Upper lobe of left lung (tissue), 6 donors: Measurements from ENCODE around the gene UBE2K. TPM values are rescaled to one million over a fixed set of nuclear protein-coding genes. Genes with fewer than 3 reads are reported as not detected.
"Not testable (repeated sequence)": the region's sequence is repeated elsewhere in the genome, so short reads cannot be mapped to it uniquely, and the experiment has no call there.

Experiments used
- ATAC-seq, 2 donors: fragments of 200-7000 bp; cut with Tn5 transposase; one replicate each; pipeline ENCODE4 v1.9.1; 2022; ENCODE audit warnings: mild to moderate bottlenecking in 2 of 2, moderate library complexity in 2 of 2; ENCODE audit not compliant: low FRiP score in 2 of 2
- DNase-seq, 2 donors: peaks; one replicate each; pipeline ENCODE4 v3.0.0-alpha.2; 2019 to 2020
- H3K27ac ChIP-seq, 4 donors: fragments of 200-600 bp; sonication (generic); one replicate each; pipeline ENCODE4 v1.5.1; 2016 to 2019
- H3K27me3 ChIP-seq, 4 donors: fragments of 200-600 bp; sonication (generic); one replicate each; pipeline ENCODE4 v1.5.1; 2017 to 2019
- H3K36me3 ChIP-seq, 4 donors: fragments of 200-600 bp; sonication (generic); one replicate each; pipeline ENCODE4 v1.5.1; 2016 to 2019
- H3K4me1 ChIP-seq, 4 donors: fragments of 200-600 bp; sonication (generic); one replicate each; pipeline ENCODE4 v1.5.1; 2018 to 2019
- H3K4me3 ChIP-seq, 4 donors: fragments of 200-600 bp; sonication (generic); one replicate each; pipeline ENCODE4 v1.5.1; 2017 to 2019; ENCODE audit warnings: mild to moderate bottlenecking in 2 of 4, moderate library complexity in 1 of 4
- H3K9me3 ChIP-seq, 4 donors: fragments of 200-600 bp; sonication (generic); one replicate each; pipeline ENCODE4 v1.5.1; 2018 to 2019
- EP300 ChIP-seq, 4 donors: sonication (generic); formaldehyde crosslinking; IDR thresholded peaks; one replicate each; pipeline ENCODE4 v1.5.1; 2017; ENCODE audit warnings: antibody characterized with exemption in 4 of 4, control low read depth in 2 of 4
- POLR2A ChIP-seq, 4 donors: fragments of 450-650 bp; IDR thresholded peaks; one replicate each; pipeline ENCODE4 v1.5.1; 2016 to 2017; ENCODE audit warnings: antibody characterized with exemption in 4 of 4, mild to moderate bottlenecking in 2 of 4
- POLR2AphosphoS5 ChIP-seq, 2 donors: sonication (generic); formaldehyde crosslinking; IDR thresholded peaks; one replicate each; pipeline ENCODE4 v1.5.1; 2017; ENCODE audit warnings: antibody characterized with exemption in 2 of 2
- WGBS, 2 donors: methylation state at CpG; one replicate each; pipeline ENCODE4 v1.1.5; 2017 to 2018; 5-methylcytosine and 5-hydroxymethylcytosine counted together
- total RNA-seq, 6 donors: library from RNA; depleted of rRNA in 4 of 6; stranded (reverse); fragments of >200 nt in 4 of 6; gene quantifications; one replicate each; pipeline versions ENCODE4 v1.1.0 to v1.2.1, GENCODE V29; 2016 to 2021
- TF ChIP-seq, protein P1 (sequence below), 6 experiments: fragments of 450-650 bp in 4 of 6; fragments of 200-600 bp in 2 of 6; sonication (generic) in 2 of 6; IDR thresholded peaks; one replicate each; pipeline ENCODE4 v1.5.1; 2016 to 2019; ENCODE audit warnings: antibody characterized with exemption in 6 of 6
- donor health status: DM: no; HTN: no; CAD: no; lungs with moderate emphysema.
- donor health status: DM: no; HTN: yes; CAD: no; lungs with severe emphysema.

Gene UBE2K
- total RNA-seq, 6 donors from 2014 or later: 22.3 to 57.4 (median 34.4) TPM

DNA sequence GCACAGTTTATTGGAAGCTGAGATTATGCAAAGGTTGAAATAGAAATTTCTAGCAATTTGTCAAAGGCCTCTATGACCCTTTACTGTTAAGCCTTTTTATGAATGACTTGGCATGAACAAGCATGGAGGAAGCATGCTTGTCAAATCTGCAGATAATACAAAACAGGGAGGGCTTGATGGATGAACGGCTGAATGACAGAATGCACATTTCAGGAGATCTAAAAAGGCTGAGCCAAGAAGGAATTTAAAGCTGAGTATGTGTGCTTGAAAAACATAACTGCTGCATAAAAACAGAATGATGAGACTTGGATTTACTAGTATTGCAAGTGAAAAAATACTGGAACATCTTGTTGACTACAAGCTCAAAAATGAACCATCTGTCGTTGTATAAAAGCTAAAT is 29.0 kb upstream of the UBE2K start:
- H3K27me3 ChIP-seq: no peaks in the 10 kb centered on the region
- ATAC-seq (no peak), DNase-seq (no peak)
- H3K27ac ChIP-seq: no peak overlapping the region
- WGBS, 2 donors: 45 to 77% methylated on average over 2 of the region's 2 CpGs
- no peaks in the 10 kb centered on the region for H3K4me1 ChIP-seq
- H3K36me3 ChIP-seq: no peaks in the 10 kb centered on the region
- TF ChIP-seq, protein P1, sequence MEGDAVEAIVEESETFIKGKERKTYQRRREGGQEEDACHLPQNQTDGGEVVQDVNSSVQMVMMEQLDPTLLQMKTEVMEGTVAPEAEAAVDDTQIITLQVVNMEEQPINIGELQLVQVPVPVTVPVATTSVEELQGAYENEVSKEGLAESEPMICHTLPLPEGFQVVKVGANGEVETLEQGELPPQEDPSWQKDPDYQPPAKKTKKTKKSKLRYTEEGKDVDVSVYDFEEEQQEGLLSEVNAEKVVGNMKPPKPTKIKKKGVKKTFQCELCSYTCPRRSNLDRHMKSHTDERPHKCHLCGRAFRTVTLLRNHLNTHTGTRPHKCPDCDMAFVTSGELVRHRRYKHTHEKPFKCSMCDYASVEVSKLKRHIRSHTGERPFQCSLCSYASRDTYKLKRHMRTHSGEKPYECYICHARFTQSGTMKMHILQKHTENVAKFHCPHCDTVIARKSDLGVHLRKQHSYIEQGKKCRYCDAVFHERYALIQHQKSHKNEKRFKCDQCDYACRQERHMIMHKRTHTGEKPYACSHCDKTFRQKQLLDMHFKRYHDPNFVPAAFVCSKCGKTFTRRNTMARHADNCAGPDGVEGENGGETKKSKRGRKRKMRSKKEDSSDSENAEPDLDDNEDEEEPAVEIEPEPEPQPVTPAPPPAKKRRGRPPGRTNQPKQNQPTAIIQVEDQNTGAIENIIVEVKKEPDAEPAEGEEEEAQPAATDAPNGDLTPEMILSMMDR (IDR thresholded peaks at IDR 0.05): no peak
- TF ChIP-seq POLR2A (IDR thresholded peaks at IDR 0.05): no peak
- TF ChIP-seq POLR2AphosphoS5 (IDR thresholded peaks at IDR 0.05): no peak
- no peak for TF ChIP-seq EP300 (IDR thresholded peaks at IDR 0.05)
- no peak overlapping the region for H3K4me3 ChIP-seq
- H3K9me3 ChIP-seq: no peaks in the 10 kb centered on the region

DNA sequence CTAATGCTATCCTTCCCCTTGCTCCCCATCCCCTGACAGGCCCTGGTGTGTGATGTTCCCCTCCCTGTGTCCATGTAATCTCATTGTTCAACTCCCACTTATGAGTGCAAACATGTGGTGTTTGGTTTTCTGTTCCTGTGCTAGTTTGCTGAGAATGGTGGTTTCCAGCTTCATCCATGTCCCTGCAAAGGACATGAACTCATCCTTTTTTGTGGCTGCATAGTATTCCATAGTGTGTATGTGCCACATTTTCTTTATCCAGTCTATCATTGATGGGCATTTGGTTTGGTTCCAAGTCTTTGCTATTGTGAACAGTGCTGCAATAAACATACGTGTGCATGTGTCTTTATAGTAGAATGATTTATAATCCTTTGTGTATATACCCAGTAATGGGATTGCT is 27.6 kb upstream of the UBE2K start:
- WGBS, 2 donors: 75 to 76% methylated on average over 1 of the region's 1 CpG
- not testable (repeated sequence) for H3K9me3 ChIP-seq, H3K4me1 ChIP-seq, ATAC-seq, DNase-seq, H3K27me3 ChIP-seq, H3K4me3 ChIP-seq, H3K36me3 ChIP-seq, H3K27ac ChIP-seq

DNA sequence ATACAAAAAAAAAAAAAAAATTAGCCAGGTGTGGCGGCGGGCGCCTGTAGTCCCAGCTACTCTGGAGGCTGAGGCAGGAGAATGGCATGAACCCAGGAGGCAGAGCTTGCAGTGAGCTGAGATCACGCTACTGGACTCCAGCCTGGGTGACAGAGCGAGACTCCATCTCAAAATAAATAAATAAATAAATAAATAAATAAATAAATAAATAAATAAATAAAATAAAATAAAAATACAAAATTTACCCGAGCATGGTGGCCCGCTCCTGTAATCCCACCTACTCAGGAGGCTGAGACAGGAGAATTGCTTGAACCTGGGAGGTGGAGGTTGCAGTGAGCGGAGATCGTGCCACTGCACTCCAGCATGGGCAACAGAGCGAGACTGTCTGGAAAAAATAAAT is 22.3 kb upstream of the UBE2K start:
- 96 to 97% methylated on average over 10 of the region's 10 CpGs for WGBS, 2 donors
- H3K27ac ChIP-seq, H3K4me3 ChIP-seq, H3K9me3 ChIP-seq, H3K27me3 ChIP-seq, DNase-seq, ATAC-seq, H3K36me3 ChIP-seq, H3K4me1 ChIP-seq: not testable (repeated sequence)

DNA sequence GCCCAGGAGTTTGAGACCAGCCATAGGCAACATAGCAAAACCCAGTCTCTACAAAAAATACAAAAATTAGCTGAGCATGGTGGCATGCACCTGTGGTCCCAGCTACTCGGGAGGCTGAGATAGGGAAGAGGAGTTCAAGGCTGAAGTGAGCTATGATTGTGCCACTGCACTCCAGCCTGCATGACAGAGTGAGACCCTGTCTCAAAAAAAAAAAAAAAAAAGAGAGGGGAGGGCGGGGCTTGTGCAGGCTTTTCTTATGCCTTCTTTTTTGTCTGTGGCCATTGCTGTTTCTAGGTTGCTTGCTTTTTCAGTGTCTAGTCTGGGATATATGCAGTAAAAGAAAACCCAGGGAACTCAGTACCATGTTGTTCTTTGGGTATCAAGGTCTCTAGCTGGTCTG is 16.9 kb upstream of the UBE2K start:
- not testable (repeated sequence) for ATAC-seq, DNase-seq
- WGBS, 2 donors: 84 to 96% methylated on average over 2 of the region's 2 CpGs

DNA sequence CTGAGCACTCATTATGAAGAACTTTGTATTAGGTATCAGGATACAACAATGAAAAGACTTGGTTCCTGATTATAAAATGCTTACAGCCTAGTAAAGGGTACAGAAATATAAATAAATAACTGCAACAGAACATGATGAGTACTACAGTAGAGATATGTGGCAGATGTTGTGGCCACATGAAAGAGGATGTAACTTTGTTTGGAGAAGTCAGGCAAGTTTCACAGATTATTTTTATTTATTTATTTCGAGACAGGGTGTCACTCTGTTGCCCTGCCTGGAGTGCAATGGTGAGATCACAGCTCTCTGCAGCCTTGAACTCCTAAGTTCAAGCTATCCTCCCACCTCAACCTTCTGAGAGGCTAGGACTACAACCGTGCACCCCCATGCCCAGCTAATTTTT is 15.8 kb upstream of the UBE2K start:
- H3K9me3 ChIP-seq: no peaks in the 10 kb centered on the region
- H3K27ac ChIP-seq: no peak overlapping the region
- WGBS, 2 donors: 67 to 77% methylated on average over 2 of the region's 2 CpGs
- H3K4me1 ChIP-seq: no peaks in the 10 kb centered on the region
- H3K4me3 ChIP-seq: no peak overlapping the region
- ATAC-seq (peak in 1 of 2 donors; percentile 64), DNase-seq (no peak)
- no peaks in the 10 kb centered on the region for H3K36me3 ChIP-seq
- H3K27me3 ChIP-seq: no peaks in the 10 kb centered on the region
- TF ChIP-seq POLR2AphosphoS5 (IDR thresholded peaks at IDR 0.05): no peak
- no peak for TF ChIP-seq POLR2A (IDR thresholded peaks at IDR 0.05)
- no peak for TF ChIP-seq EP300 (IDR thresholded peaks at IDR 0.05)
- TF ChIP-seq, protein P1 (IDR thresholded peaks at IDR 0.05): no peak

More for the DNA sequence above, 16.9 kb upstream of the UBE2K start:
- H3K4me3 ChIP-seq, H3K4me1 ChIP-seq, H3K36me3 ChIP-seq, H3K9me3 ChIP-seq, H3K27me3 ChIP-seq, H3K27ac ChIP-seq: not testable (repeated sequence)

DNA sequence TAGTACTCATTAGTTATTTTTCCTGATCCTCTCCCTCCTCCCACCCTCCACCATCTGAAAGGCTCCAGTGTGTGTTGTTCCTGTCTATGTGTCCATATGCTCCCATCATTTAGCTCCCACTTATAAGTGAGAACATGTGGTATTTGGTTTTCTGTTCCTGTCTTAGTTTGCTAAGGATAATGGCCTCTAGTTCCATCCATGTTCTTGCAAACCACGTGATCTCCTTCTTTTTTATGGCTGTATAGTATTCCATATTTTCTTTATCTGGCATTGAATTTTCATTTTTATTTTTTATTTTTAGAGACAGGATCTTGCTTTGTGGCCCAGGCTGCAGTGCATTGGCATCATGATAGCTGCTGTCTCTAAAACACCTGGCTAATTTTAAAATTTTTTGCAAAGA is 11.9 kb upstream of the UBE2K start:
- no peak for TF ChIP-seq POLR2AphosphoS5 (IDR thresholded peaks at IDR 0.05)
- TF ChIP-seq POLR2A (IDR thresholded peaks at IDR 0.05): no peak
- TF ChIP-seq, protein P1 (IDR thresholded peaks at IDR 0.05): no peak
- TF ChIP-seq EP300 (IDR thresholded peaks at IDR 0.05): no peak
- DNase-seq: no peak
- Histone ChIP-seq H3K27me3 (no peaks in the 10 kb centered on the region), H3K4me3 (no peak overlapping the region), H3K9me3 (no peaks in the 10 kb centered on the region), H3K4me1 (no peaks in the 10 kb centered on the region), H3K36me3 (no peaks in the 10 kb centered on the region), H3K27ac (no peak overlapping the region)
- ATAC-seq: no peak
- 0 to 42% methylated on average over 1 of the region's 1 CpG for WGBS, 2 donors
